Astrocyte of the cerebellum (primary cell): ENCODE data around the gene SFT2D3.
"Not testable (repeated sequence)": the region's sequence is repeated elsewhere in the genome, so short reads cannot be mapped to it uniquely, and the experiment has no call there.

Experiments
- DNase-seq: peaks from one replicate; pipeline ENCODE4 v3.0.0-alpha.2; 2011; ENCODE audit warnings: low read depth
- H3K4me3 ChIP-seq: 2 replicates; pipeline ENCODE4 v1.5.1; 2011; ENCODE audit warnings: mild to moderate bottlenecking, low read depth, low read length, moderate library complexity
- in situ Hi-C: cut with HindIII; loops from 2 replicates; pipeline ENCODE4 v1.10.0; 2017; ENCODE audit warnings: low sequenced_read_pairs
- TF ChIP-seq, protein P1 (sequence below): IDR thresholded peaks from 2 replicates; pipeline ENCODE4 v1.5.1; 2012; ENCODE audit warnings: low read length, low read depth, moderate library complexity, mild to moderate bottlenecking; ENCODE audit errors: missing control alignments

Gene SFT2D3

DNA sequence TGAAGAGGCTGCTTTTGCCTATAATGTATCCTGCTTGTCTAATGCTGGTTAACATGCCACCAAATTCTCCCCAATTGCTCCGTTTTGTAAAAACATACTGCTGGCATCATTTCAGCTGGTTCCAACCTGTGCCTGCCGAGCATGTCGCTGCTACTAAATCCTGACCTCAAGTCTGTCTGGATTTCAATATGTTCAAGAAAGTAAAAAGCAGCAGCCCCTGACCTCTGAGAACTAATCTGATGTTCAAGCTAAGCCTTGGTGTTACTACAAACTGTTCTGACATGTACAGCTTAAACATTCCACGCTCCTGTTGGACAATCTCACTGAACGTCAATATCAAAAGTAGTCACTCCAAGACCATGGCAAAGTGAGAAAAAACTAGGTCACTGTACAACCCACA is 46.3 kb downstream of the SFT2D3 start:
- DNase-seq, result no peak
- in situ Hi-C loops, result loop anchor here (5.0 kb wide), 1 partner anchor 60 kb away; no protein-coding TSS in a partner anchor
- H3K4me3 ChIP-seq, result no peak overlapping the region
- TF ChIP-seq, protein P1, sequence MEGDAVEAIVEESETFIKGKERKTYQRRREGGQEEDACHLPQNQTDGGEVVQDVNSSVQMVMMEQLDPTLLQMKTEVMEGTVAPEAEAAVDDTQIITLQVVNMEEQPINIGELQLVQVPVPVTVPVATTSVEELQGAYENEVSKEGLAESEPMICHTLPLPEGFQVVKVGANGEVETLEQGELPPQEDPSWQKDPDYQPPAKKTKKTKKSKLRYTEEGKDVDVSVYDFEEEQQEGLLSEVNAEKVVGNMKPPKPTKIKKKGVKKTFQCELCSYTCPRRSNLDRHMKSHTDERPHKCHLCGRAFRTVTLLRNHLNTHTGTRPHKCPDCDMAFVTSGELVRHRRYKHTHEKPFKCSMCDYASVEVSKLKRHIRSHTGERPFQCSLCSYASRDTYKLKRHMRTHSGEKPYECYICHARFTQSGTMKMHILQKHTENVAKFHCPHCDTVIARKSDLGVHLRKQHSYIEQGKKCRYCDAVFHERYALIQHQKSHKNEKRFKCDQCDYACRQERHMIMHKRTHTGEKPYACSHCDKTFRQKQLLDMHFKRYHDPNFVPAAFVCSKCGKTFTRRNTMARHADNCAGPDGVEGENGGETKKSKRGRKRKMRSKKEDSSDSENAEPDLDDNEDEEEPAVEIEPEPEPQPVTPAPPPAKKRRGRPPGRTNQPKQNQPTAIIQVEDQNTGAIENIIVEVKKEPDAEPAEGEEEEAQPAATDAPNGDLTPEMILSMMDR, result no peak

DNA sequence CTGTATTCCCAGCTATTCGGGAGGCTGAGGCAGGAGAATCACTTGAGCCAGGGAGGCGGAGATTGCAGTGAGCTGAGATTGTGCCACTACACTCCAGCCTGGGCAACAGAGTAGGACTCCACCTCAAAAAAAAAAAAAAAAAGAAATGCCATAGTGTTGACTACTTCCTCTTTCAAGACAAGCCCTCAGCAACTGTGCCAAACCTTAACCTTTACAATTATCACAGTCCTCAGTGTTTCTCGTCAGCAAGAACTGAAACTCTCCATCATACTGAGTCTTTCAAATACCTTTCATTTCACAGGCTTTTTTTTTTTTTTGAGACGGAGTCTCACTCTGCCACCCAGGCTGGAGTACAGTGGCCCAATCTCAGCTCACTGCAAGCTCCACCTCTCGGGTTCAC is 48.2 kb downstream of the SFT2D3 start:
- peak; percentile 16 for DNase-seq
- in situ Hi-C loops, result loop anchor here (5.0 kb wide), 1 partner anchor 58 kb away; no protein-coding TSS in a partner anchor
- H3K4me3 ChIP-seq, result not testable (repeated sequence)

DNA sequence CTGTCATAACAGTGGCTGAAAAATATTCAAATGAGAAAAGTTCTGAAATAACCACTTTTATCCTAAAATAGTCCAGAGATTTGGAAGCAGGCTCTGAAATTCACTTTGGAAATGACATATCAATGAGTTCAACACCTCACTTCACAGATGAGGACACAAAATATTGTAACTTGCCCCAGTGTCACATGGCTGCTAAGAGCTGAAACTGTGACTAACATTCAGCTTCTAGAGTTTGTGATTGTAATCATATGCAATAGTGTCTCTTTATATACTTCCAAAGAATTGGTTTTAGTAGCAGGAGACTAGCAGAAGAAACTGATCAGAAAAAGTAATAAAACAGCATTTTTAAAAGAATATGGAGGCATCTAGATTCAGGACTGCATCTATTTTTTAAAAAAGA is 52.1 kb downstream of the SFT2D3 start:
- TF ChIP-seq, protein P1, result no peak
- in situ Hi-C loops, result no loop called here
- H3K4me3 ChIP-seq, result no peak overlapping the region
- no peak for DNase-seq

DNA sequence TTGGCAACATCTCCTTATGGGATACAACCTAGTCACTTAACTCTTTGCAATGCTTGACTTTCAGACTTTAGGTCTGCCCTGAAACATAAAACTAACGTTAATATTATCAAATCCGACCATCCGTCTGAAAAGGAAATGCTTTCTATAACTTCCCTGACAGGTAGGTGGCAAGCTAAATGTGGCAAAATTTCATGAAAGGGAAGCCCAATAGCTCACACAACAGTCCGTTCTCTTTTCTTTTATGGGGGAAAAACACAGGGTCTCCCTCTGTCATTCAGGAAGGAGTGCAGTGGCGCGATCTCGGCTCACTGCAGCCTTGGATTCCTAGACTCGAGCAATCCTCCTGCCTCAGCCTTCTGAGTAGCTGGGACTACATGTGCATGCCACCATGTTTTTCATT is 52.9 kb downstream of the SFT2D3 start:
- TF ChIP-seq, protein P1, result no peak
- no peak overlapping the region for H3K4me3 ChIP-seq
- in situ Hi-C loops, result no loop called here
- DNase-seq, result no peak
